Right kidney (tissue), 9 donors: ENCODE measurements around the gene BMPR2.
A peak's percentile ranks its signal among the peaks of the same experiment; 100 is the strongest.
"Not testable (repeated sequence)": the region's sequence is repeated elsewhere in the genome, so short reads cannot be mapped to it uniquely, and the experiment has no call there.

ENCODE experiments used
- DNase-seq: peaks from one replicate; pipeline ENCODE4 v3.0.0-alpha.2; 2016
- long read RNA-seq, 8 donors: transcript quantifications; one replicate each; lab custom pipeline, GENCODE V29; 2026

The BMPR2 gene
- long read RNA-seq, donor 1, full-length matches to known transcripts: 1 of 1 reads
- long read RNA-seq, donor 1, partial matches to known transcripts: 0 of 1 reads
- long read RNA-seq, donor 1, other reads (novel, unspliced or antisense): 0 of 1 reads
- long read RNA-seq, donor 2: 0 reads
- long read RNA-seq, donor 3, full-length matches to known transcripts: 2 of 2 reads
- long read RNA-seq, donor 3, partial matches to known transcripts: 0 of 2 reads
- long read RNA-seq, donor 3, other reads (novel, unspliced or antisense): 0 of 2 reads
- long read RNA-seq, donor 4, full-length matches to known transcripts: 5 of 5 reads
- long read RNA-seq, donor 4, partial matches to known transcripts: 0 of 5 reads
- long read RNA-seq, donor 4, other reads (novel, unspliced or antisense): 0 of 5 reads
- long read RNA-seq, donor 5, full-length matches to known transcripts: 1 of 1 reads
- long read RNA-seq, donor 5, partial matches to known transcripts: 0 of 1 reads
- long read RNA-seq, donor 5, other reads (novel, unspliced or antisense): 0 of 1 reads
- long read RNA-seq, donor 6, full-length matches to known transcripts: 2 of 8 reads
- long read RNA-seq, donor 6, partial matches to known transcripts: 6 of 8 reads
- long read RNA-seq, donor 6, other reads (novel, unspliced or antisense): 0 of 8 reads
- long read RNA-seq, donor 7, full-length matches to known transcripts: 1 of 33 reads
- long read RNA-seq, donor 7, partial matches to known transcripts: 32 of 33 reads
- long read RNA-seq, donor 7, other reads (novel, unspliced or antisense): 0 of 33 reads
- long read RNA-seq, donor 8, full-length matches to known transcripts: 2 of 8 reads
- long read RNA-seq, donor 8, partial matches to known transcripts: 6 of 8 reads
- long read RNA-seq, donor 8, other reads (novel, unspliced or antisense): 0 of 8 reads

DNA sequence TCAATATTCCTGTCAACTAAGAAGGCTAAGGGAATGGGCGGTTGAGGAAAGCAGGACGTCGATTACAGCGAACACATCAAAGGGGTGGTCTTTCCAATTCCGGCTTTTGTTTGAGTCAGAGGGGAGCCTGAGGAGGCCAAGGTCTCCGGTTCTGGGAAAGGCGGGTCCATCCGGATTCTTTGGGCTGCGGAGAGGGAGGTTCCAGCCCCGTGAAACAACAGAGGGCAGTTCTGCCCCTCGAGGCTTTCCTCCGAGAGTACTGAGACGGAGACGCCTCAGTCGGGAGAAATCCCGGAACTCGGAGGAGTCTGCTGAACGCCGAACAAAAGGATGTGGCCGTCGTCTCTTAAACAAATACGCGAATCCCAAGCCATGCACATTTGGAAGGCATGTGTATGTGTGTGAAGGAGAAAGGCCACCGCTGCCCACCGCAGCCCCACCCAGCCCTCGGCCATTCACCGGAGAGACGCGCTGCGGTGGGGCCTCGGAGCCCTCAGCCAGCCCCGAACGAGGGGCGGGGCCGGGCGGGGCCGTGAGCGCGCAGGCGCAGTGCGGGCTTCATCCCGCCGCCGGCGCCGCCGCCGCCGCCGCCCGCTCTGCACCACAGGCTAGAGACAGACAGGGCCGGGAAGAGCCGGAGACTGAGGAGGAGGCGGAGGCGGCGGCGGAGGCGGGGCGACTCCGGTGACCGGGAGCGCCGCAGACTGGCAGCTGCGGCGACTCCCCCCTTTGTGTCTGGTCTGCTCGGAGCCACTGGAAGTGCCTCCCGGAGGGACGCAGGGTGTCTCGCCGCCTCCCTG lies at the start of gene BMPR2:
BMPR2 (plus strand) TSS at position 719 of the 800 bp plus-strand sequence. CDS start 1,148 bp downstream, outside the sequence.
- DNase-seq: peak; percentile 97

DNA sequence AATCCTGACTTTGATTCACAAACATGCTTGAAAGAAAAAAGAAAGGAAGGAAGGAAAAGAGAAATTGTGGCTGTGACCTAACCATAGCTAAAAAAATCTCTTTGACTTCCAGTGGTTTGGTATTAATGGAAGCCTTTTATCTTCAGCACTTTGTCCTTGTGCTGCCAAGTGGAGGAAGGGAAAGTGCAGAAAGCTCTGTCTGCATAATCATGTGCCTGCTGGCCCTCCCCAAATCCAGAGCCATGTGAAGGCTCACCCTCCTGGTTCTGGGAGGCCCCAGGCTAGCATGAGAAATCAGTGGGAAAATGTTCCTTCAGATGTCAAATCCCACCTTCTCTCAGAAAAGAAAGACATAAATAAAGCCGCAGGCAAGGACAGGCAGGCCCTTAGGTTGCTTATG lies 48.3 kb upstream of the BMPR2 start:
- no peak for DNase-seq

DNA sequence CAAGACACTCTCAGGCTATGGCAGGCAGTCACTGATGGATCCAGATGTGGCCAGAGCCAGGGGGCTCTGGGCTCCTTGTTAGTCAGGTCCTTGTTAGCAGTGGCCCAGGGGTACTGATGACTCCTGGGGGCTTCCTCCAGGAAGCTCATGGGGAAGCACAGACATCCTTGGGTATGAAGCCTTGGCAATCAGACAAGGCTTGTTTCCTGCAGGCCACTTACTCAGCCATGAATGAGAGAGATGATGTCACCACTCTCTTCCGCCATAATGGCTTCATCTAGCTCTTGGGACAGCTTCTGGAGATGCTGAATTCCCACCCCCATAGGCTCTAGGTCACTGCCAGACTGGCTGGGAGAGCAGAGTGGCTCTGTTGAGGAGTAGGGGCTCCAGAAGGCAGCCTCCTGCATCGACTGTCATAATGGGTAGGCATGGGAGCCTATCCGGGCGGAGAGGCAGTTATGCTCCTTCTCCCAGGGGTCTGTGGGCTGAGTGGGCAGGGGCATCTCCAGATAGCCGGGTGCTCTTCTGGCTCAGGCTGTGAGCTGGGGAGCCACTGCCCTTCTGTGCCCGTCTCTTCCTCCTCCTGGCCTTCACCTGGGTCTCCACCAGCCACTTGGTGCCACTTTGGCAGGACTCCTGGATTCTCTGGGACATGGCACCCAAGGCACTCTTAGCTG lies 40.2 kb upstream of the BMPR2 start:
- DNase-seq: no peak

DNA sequence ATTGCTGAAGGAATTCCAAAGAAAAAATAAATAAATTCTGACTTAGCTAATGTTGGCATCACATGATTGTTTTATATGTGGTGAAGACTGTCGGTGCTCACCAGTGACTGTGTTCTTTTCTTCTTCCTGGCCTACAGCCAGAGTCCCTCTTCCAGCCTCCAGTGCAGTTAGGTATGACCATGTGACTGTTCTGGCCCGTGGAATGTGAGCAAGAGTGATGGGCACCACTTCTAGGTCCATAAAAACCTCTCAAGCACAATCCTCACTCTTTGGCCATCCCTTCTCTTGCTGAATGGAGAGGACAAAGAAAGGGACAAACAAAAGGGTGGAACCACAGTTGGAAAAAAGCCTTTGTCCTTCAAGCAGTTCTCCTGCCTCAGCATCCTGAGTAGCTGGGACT lies 39.0 kb upstream of the BMPR2 start:
- no peak for DNase-seq

DNA sequence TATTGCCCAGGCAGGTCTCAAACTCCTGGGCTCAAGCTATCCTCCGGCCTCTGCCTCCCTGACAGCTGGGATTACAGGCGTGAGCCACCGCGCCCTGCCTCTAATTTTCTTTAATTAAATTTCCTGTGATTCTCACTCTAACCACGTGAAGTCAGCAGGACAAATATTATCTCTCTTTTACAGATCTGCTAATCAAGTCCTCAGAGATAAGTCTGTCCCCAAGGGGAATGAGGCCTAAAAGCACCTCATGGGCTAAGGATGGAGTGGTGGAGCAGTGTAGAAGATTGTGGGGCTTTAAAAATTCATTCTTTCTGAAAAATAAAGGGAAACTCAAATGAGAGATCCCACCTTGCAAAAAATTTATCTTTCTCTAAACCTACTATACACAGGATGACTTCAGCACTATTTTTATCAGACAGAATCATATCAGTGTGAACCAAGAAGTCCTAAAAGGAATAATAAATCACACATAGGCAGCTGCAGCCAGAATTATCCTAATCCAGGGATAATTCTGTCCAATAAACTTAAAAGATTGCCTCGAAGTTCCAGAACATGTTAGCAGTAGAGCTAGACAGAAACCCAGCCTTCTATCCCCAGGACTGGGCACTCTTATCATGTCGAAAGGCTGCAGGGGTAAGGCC lies 38.3 kb upstream of the BMPR2 start:
- no peak for DNase-seq

DNA sequence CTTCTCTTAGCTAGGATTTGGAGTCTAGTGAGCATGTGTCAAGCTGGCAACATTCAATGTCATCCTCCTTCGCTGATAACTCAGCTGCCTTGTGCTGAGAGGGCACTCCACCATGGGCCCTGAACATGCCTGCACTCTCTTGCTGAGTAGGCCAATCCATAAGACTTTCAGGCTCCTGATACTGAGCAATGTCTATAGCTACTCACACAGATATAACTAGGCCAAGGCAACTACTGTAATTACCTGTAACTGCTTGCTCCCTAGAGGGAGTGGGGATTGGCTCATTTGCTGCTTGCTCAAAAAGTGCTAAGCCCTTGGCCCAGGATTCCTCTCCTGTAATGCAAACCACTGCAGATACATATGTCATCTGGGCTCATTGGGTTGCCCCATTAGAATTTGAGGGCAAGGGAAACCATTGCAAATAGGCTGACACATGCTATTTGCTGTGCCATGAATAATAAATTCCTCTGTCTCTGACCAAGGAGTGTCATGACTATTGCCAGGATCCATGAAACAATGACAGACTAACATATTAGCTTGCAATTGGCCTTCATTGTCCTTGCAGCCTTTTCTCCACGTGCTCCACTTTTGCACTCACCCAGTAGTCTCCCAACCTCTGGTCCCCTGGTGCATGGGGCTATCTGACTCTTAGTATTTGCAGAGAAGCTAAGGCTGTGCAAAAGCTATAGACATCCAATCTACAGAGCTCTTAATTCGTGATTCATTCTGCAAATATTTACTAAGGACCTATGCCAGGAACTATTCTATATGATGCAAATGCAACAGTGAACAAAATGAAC lies 36.9 kb upstream of the BMPR2 start:
- DNase-seq: no peak

DNA sequence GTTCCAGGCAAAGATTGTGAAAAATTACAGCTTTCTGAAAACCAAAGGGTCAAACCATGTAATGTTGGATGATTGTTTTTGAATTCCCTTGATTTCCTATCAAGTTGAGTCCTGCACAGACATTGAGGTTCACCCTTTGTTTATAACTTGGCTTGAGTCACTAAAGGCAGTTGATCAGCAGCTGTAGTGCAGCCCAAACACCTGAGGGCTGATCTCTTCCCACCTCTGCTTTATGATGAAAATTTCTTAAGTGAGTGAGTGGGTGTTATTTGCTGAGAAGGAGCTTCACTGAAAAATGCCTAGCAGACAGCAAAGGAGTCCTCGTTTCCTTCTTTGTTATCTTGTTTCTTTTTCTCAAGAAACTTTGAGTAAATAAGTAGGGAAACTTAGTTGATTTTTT lies 31.9 kb upstream of the BMPR2 start:
- no peak for DNase-seq

DNA sequence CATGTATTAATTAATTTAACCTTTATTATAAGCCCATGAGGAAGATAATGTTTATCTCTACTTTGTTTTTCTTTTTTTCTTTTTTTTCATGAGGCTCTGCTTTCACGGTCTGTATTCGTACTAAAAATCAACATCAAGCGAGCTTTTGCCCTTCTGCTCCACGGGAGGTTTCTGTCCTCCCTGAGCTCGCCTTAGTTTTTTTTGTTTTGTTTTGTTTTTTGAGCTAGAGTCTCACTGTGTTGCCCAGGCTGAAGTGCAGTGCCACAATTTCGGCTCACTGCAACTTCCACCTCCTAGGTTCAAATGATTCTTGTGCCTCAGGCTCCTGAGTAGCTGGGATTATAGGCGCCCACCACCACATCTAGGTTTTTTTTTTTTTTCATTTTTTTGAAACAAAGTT lies 29.9 kb upstream of the BMPR2 start:
- DNase-seq: no peak

DNA sequence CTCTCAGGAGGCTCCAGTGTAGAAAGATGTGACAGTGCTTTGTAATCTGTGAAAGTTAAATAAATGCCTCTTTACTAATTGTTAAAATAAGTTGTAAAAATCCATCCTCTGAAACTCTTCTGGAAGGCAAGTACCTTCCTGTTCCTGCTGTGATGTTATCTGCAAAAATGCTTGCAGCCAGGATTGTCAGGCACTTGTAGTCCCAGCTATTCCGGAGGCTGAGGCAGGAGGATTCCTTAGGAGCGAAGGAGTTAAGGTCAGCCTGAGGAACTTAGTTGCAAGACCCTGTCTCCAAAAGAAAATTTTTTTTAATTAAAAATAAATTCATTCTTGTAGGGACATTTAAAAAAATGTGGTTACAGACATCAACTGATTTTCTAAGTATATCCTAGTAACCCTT lies 22.7 kb upstream of the BMPR2 start:
- no peak for DNase-seq

DNA sequence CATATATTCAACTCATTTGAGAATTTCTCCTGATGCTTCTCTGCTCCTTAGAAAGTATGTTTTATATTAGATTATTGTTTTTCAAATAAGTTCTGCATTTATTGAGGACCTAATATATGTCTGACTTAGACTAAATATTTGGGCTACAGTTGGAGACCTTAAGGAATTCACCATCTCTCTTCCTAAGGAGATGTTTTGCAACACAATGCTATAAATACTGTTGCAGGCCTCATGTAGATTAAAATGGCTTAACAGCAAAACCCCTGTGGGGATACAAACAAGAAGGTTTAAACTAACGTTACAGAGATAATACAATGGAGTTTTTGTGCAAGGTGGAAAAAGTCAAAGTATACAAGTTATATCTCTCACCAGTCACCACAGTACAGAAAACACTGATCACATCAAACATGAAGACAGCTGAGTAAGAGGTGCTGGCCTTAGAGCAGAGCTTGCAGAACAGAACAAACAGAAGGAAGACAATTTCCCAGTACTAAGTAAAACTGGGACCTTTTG lies 20.1 kb upstream of the BMPR2 start:
- DNase-seq: no peak

DNA sequence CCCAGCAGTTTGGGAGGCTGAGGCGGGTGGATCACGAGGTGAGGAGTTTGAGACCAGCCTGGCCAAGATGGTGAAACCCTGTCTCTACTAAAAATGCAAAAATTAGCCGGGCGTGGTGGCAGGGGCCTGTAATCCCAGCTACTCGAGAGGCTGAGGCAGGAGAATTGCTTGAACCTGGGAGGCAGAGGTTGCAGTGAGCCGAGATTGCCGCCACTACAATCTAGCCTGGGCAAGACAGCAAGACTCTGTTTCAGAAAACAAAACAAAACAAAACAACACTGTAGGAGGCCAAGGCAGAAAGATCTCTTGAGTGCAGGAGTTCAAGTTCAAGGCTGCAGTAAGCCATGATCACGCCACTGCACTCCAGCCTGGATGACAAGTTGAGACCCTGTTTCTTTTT lies 17.2 kb upstream of the BMPR2 start:
- not testable (repeated sequence) for DNase-seq

DNA sequence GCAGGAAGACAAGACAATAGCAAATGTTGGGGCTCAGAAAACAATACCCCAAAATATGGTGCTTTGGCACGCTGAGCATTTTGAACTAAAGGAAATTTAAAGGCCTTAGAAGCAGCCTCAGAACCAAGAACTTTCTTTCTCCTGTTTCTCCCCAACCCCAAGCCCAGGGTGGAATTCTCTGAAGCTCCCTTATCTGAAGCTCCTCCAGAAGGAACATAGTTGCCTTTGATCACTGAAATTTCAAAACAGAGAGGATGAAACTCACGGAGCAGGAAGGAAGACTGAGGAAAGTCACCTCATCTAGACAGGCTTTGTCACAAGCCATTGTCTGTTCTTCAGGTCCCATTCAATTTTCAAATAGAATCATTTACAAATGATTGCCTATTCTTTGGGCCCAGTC lies 15.5 kb upstream of the BMPR2 start:
- DNase-seq: no peak

DNA sequence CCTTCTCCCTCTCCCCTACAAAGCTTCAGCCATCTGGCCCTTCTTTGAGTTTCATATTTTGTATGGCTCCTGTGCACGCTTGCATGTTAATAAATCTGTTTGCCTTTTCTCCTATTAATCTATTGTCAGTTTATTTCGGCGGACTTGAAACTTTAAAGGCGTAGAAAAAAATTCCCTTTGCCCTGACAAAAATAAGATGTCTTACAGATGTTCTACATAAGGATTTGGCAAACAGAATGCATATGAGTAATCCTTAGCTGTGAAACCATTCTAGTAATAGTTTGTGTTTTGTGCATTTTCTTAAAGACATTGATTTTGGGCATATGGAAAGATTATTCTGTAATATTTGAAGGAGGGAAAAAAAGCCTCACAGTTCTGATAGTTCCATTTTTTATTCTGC lies 15.0 kb upstream of the BMPR2 start:
- peak; percentile 16 for DNase-seq

DNA sequence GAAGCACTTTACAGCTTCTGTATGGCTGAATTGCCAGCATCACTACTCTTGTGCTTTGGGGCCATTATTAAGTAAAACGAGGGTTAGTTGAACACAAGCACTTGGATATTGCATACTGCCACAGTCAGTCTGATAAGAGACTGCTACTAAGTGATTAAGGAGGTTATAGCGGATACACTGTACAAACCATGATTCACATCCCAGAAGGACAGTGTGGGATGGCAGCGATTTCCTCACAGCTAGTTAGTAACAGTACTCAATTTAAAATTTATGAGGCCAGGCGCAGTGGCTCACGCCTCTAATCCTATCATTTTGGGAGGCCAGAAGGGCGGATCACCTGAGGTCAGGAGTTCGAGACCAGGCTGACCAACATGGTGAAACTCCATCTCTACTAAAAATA lies 2.6 kb upstream of the BMPR2 start:
- no peak for DNase-seq

DNA sequence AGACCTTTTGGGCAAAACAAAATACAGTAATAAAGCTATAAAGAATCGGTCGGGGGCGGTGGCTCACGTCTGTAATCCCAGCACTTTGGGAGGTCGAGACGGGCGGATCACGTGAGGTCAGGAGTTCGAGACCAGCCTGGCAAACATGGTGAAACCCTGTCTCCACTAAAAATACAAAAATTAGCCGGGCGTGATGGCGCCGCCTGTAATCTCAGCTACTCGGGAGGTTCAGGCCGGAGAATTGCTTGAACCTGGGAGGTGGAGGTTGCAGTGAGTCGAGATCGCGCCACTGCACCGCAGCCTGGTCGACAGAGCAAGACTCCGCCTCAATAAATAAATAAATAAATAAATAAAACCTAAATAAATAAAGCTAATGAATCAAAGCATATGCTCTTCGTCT lies 1.7 kb upstream of the BMPR2 start:
- not testable (repeated sequence) for DNase-seq

DNA sequence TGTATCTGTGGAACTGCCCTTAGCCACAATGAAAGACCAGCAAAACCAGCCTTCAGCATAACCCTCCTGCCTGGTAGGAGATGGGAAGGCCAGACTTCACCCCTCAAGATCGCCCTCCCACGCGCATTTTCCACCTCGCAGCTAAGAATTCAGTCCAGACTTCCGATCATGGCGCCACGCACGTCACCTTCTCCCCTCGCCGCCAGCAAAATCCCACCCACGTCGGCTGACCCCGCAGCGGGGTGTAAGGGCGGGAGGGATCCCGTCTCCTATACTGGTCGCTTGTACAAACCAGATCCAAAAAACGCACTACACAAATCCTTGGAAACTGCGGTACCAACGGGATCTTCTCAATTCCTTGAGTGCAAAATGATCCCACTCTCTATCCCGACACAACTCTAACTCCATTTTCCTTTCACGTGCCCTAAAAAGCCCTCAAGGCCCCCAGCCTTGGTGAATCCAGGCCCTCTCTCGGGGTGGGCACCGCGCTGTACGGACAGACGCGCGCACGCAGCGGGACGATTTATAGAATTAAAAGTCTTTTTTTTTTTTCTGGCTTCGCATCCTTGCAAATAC lies 1.0 kb upstream of the BMPR2 start:
- peak; percentile 87 for DNase-seq

DNA sequence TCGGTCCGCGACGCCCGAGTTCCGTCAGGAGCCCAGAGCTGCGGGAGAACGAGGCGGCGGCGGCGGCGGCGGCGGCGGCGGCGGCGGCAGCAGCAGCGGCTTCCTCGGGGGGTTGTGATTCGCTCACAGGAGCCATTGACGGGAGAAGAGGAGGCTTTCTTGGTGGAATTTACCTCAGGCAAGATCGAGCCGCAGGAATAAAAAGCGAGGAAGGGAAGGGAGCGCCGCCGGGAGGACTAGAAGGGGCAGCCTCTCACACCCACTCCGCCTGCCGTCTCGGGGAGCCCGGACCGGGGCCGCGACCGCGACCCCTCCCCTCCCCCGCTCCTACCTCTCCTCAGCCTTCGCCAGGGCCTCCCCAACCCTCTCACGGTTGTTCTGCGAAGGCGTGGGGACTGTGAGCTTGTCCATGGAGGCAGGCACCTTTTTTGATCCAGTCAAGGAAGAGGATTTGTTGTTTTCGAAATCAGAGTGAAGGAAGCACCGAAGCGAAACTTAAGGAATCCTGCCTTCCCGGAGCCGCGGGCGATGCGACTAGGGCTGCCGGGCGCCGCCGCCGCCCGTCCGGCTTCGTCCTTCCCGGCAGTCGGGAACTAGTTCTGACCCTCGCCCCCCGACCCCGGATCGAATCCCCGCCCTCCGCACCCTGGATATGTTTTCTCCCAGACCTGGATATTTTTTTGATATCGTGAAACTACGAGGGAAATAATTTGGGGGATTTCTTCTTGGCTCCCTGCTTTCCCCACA lies 506 bp downstream of the BMPR2 start:
- DNase-seq: peak; percentile 94

DNA sequence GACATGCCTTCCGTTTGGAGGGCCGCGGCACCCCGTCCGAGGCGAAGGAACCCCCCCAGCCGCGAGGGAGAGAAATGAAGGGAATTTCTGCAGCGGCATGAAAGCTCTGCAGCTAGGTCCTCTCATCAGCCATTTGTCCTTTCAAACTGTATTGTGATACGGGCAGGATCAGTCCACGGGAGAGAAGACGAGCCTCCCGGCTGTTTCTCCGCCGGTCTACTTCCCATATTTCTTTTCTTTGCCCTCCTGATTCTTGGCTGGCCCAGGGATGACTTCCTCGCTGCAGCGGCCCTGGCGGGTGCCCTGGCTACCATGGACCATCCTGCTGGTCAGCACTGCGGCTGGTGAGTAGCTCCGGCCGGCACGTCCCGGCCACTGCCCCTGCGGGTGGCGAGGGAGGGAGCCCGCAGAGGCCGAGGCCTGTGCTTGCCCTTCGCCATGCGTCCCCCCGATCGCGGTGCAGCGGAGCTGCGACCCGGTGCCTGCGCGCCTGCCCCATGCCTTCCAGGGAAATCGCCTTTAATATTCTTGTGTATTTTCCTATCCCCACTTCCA lies 1.2 kb downstream of the BMPR2 start:
- peak; percentile 78 for DNase-seq

DNA sequence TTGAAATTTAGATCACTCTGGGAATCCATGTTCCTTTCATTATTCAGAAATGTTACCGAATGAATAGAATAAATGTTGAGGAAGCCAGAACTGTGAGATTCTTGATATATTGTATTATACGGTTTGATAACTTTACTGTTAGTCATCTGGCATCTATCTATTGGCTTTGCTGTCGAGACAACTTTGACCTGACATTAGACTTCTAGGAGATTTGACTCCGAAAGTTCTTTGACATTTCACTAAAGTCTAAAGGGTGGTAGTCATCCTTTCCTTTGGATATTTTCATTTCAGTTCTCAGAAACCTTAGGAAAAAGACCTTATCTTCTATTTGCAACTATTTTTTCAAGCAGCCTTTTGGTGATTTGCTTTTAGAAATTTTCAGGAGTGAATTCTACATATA lies 1.9 kb downstream of the BMPR2 start:
- peak; percentile 26 for DNase-seq
